Neutrophil (primary cell): Measurements from ENCODE around the gene HSPG2.

Experiments used
- H3K27ac ChIP-seq: fragments of 200-600 bp; sonication (generic); 2 replicates; pipeline ENCODE4 v1.5.1; 2016; ENCODE audit warnings: mild to moderate bottlenecking, moderate library complexity
- H3K27me3 ChIP-seq: fragments of 200-600 bp; sonication (generic); 2 replicates; pipeline ENCODE4 v1.6.0; 2016; ENCODE audit warnings: mild to moderate bottlenecking
- H3K36me3 ChIP-seq: fragments of 200-600 bp; sonication (generic); 2 replicates; pipeline ENCODE4 v1.5.1; 2017
- H3K4me1 ChIP-seq, 2 experiments: fragments of 200-600 bp in 1 of 2; sonication (generic) in 1 of 2; 1 replicate in 1 of 2; 2 replicates in 1 of 2; pipeline versions ENCODE4 v1.5.1 to v1.6.1; 2013 to 2016; ENCODE audit warnings: low read depth in 1 of 2, low read length in 1 of 2, mild to moderate bottlenecking in 1 of 2, moderate library complexity in 1 of 2; ENCODE audit not compliant: control insufficient read depth in 1 of 2, insufficient read depth in 1 of 2
- H3K4me3 ChIP-seq, 2 experiments: fragments of 200-600 bp in 1 of 2; sonication (generic) in 1 of 2; 1 replicate in 1 of 2; 2 replicates in 1 of 2; pipeline ENCODE4 v1.5.1; 2013 to 2016; ENCODE audit warnings: low read depth in 1 of 2, low read length in 1 of 2, mild to moderate bottlenecking in 1 of 2, moderate library complexity in 1 of 2
- H3K9me3 ChIP-seq: fragments of 200-600 bp; sonication (generic); 2 replicates; pipeline ENCODE4 v1.5.1; 2016
- CTCF ChIP-seq: fragments of 200-600 bp; sonication (generic); IDR thresholded peaks from 2 replicates; pipeline ENCODE4 v1.5.1; 2016; ENCODE audit warnings: antibody characterized with exemption

HSPG2 gene

DNA sequence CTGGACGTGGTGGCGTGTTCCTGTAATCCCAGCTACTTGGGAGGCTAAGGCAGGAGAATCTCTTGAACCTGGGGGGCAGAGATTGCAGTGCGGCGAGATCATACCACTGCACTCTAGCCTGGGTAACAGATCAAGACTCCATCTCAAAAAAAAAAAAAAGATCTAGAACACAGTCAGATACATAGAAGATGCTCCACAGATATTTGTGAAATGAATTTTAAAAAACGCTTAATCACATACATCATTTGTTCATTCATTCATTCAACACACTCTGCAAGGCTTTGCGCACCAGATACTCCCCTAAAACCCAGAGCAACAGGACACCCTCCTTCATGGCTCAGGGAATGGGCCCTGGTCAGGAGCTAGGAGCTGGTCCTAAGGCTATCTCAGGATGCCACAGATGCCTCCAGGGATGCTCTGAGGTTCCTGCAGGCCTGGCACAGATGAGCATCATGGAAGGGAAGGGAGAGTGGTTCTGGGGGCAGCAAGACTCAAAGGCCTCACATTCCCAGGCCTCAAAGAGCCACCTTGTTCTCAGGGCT, 6.4 kb downstream of the HSPG2 start:
- no peaks in the 10 kb centered on the region for H3K9me3 ChIP-seq
- TF ChIP-seq CTCF: no peak
- H3K36me3 ChIP-seq: no peaks in the 10 kb centered on the region
- H3K4me3 ChIP-seq: no peak overlapping the region
- H3K27me3 ChIP-seq: peaks cover 7% of the 10 kb centered on the region
- H3K4me1 ChIP-seq: peaks cover 10 to 23% of the 10 kb centered on the region in 2 experiments
- no peak overlapping the region for H3K27ac ChIP-seq

DNA sequence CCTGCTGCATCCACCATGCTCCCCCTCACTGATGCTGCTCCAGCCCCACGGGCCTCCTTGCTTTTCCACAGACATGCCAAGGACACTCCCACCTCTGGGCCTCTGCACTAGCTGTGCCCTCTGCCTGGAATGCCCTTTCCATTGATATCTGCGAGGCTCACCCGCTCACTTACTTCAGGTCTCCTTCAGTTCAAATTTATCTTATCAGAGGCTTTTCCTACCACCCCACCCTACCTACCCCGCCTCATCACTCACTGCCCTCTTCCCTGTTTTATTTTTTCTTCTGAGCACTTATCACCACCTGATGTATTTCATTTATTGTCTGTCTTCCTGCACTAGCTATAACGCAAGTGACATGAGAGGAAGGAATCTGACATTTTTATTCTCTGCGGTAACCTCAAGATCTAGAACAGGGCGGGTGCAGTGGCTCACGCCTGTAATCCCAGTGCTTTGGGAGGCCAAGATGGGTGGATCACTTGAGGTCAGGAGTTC, 7.0 kb downstream of the HSPG2 start:
- peaks cover 12 to 28% of the 10 kb centered on the region in 2 experiments for H3K4me1 ChIP-seq
- H3K36me3 ChIP-seq: no peaks in the 10 kb centered on the region
- no peaks in the 10 kb centered on the region for H3K9me3 ChIP-seq
- no peak overlapping the region for H3K27ac ChIP-seq
- peaks cover 1% of the 10 kb centered on the region for H3K27me3 ChIP-seq
- TF ChIP-seq CTCF: no peak
- no peak overlapping the region for H3K4me3 ChIP-seq

GRCh38 chr1:21927533-21928237, 9.4 kb downstream of the HSPG2 start:
- no peak for TF ChIP-seq CTCF
- Histone ChIP-seq H3K9me3 (no peaks in the 10 kb centered on the region), H3K4me1 (peaks cover 13 to 32% of the 10 kb centered on the region in 2 experiments), H3K27ac (no peak overlapping the region), H3K4me3 (no peak overlapping the region), H3K27me3 (no peaks in the 10 kb centered on the region), H3K36me3 (no peaks in the 10 kb centered on the region)

GRCh38 chr1:21926814-21927532, 10.1 kb downstream of the HSPG2 start:
- no peaks in the 10 kb centered on the region for H3K36me3 ChIP-seq
- H3K9me3 ChIP-seq: no peaks in the 10 kb centered on the region
- H3K27ac ChIP-seq: no peak overlapping the region
- no peak for TF ChIP-seq CTCF
- no peaks in the 10 kb centered on the region for H3K27me3 ChIP-seq
- peaks cover 13 to 28% of the 10 kb centered on the region in 2 experiments for H3K4me1 ChIP-seq
- H3K4me3 ChIP-seq: no peak overlapping the region

DNA sequence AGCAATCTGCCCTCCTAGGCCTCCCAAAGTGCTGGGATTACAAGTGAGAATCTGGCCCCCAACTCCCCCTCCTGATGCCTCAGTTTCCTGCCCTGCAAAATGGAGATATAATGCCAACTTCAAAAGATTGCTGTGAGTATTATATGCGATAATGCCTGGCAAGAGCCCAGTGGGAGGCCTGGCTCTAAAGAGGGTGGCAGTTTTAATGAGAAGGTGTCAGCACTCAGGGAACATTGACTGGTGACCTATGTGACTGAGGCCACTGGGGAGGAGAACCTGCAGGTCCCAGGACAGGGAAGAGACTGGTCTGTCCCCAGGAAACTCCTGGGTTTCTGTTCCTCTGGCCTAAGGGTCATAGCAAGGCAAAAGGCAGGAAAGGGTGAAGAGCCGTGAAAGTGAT, 11.0 kb downstream of the HSPG2 start:
- Histone ChIP-seq H3K4me1 (peaks cover 13 to 31% of the 10 kb centered on the region in 2 experiments), H3K9me3 (no peaks in the 10 kb centered on the region), H3K4me3 (no peak overlapping the region), H3K27me3 (no peaks in the 10 kb centered on the region), H3K36me3 (no peaks in the 10 kb centered on the region), H3K27ac (no peak overlapping the region)
- no peak for TF ChIP-seq CTCF
